NCI-H2227 (cell line): ENCODE results near the gene FSIP1.

Experiments used
- DNase-seq: peaks from one replicate; lab custom pipeline; 2025; ENCODE audit not compliant: unreplicated experiment; lab: John Stamatoyannopoulos, UW

Gene FSIP1

DNA sequence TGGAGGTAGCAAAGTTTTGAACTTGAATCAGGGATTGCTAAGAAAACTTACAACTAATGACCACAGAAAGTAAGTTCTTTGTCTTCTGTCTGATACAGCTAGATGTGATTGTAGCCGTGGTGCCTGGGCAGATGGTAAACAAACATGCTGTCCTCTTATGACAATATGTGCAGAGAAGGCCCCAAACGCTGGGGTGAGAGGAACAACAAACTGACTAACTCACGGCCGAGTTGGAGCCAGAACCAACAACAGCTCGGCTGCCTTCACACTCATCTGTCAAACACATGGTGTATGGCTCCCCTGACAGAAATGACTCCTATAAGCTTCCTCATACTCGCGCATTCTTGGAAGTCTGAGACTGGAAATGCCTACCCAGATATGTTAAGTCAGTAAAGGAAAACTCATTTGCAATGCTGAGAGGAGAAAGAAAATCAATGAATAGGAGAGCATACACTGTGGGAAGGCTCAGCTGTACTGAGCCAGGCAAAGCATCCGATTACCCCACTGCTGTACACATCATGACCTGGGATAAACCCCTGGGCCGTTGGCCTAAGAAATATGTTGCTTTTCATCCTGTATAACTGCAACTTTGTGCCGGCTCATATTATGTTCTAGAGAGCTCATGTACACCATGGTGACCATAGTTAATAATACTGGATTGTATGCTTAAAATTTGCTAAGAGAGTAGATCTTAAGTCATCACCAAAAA lies 196.1 kb downstream of the FSIP1 start:
- no peak for DNase-seq

- no peak for DNase-seq
These were observed 196.8 kb downstream of the FSIP1 start for GRCh38 chr15:39585871-39586301.

DNA sequence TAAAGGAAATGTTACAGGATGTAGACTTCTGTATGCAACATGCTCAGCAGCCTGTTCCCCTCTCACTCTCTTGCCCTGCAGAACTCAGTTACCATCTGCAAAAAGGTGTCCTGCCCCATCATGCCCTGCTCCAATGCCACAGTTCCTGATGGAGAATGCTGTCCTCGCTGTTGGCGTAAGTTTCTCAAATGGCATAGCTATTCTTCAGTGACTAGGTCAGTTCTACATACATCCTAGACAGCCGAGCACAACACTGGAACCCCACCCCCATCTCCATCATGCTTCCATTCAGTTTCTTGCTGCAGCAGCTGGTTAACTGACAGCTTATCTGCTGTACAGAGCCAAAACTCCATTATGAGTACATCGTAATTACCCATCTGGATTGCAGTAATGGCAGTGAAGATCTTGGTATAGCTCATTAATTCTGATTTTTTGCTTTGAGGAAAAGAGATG lies 197.2 kb downstream of the FSIP1 start:
- DNase-seq: no peak

- DNase-seq: no peak
These were observed 197.8 kb downstream of the FSIP1 start for GRCh38 chr15:39584662-39585388.

DNA sequence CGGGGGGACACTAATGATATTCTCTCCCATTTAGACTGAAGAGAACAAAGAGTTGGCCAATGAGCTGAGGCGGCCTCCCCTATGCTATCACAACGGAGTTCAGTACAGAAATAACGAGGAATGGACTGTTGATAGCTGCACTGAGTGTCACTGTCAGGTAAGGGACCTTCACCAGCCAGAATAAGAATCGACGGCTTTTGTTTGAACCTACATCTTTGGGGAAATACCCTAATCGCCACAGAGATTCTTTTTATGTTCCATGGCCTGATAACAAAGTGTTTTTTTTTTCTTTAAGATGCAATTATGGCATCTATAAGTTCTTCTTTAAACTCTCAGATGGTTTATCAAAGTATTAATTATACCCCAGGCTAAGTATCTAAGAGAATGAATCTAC lies 198.4 kb downstream of the FSIP1 start:
- no peak for DNase-seq

DNA sequence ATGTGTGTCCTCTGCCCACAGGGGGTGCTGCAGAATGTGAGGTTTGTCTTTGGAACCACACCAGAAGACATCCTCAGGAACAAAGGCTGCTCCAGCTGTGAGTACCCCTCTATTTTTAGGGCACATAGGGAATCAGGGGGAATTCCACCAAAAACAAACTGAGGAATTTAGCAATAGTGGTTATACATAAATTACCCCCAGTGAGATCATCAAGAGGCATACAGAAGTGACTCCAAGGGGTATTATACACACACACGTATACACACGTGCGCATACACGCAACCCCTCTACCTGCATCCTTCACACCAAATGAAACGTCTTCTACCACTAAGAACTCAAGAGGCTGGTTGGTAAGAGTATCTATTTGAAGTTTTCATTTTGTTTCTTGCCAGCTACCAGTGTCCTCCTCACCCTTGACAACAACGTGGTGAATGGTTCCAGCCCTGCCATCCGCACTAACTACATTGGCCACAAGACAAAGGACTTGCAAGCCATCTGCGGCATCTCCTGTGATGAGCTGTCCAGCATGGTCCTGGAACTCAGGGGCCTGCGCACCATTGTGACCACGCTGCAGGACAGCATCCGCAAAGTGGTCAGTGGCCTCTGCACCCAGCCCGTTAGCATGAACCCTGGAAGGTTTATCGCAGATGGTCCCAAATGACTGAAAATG lies 198.9 kb downstream of the FSIP1 start:
- DNase-seq: no peak

DNA sequence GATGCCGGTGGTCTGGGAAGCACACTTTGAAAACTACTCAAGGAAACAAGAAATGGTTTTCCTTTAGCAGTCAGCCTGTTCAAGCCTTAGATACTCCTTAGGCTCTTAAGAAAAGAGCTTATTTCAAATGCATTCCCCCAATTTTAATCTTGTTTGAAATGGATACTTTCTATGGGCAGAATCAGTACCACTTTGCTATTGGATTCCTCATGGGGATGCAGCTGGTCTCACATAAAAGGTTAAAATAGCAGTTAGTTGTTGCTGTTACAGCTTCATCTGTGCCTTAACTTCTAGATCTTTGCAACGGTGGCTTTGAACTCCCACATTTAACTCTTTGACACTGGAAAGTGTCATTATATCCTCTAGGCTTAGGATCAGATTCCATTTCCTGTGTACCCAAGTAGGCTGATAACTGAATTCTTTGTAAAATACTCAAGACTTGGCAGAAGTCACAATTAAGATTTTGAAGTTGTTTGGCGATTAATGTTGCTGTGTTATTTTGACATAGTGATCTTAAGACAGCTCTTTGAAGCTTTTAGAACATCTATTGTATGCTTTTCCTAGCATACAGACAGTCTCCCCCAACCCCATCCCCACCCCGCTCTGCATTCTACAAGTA lies 199.6 kb downstream of the FSIP1 start:
- no peak for DNase-seq

GRCh38 chr15:39582286-39582976 lies 200.2 kb downstream of the FSIP1 start:
- DNase-seq: no peak

DNA sequence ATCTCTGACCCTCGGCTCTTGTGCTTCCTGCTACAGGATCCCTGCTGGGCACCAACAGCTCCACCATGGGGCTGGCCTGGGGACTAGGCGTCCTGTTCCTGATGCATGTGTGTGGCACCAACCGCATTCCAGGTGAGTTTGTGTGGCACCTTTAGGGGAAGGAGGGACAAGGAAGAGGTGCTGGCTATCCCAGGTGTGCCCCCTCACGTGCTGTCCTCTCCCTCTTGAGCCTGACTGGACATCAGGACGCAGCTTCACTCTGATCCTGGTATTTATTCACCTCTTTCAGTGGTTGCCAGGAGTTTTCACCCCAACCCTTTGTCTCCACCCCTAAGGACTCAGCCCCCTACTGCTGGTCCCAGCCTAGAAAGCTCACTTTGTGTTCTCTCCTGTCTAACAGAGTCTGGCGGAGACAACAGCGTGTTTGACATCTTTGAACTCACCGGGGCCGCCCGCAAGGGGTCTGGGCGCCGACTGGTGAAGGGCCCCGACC lies 200.8 kb downstream of the FSIP1 start:
- no peak for DNase-seq

DNA sequence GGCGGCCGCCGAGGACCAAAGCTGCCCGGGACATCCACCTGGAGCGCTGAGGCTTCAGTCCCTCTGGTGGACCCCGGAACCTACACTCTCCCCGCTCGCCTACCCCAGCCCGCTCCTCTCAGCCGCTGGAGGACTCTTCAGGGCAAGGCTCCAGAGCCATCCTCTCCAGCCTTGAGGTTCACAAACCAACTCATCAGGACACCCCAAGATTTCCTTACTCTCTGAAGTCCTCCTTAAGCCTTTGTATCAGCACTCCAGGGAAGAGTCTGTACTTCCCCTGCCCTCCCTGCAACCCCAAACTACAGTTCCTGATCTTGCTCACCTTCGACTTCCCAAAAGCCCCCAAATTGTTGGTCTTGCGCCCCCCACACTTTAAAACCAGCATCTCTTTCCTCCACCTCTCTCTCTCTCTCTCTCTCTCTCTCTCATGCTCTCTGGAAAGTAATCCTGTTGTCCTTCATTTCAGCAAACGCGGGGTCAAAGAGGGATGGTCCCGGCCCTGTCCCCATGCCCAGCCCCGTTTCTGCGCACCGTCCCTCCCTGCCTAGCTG lies 201.3 kb downstream of the FSIP1 start:
- no peak for DNase-seq

GRCh38 chr15:39580485-39581241 lies 202.0 kb downstream of the FSIP1 start, which contains the start of gene THBS1:
Gene THBS1, plus strand, starts transcription at chr15:39581079. Its CDS starts 779 bp downstream, at chr15:39581858.
- peak; percentile 9 for DNase-seq

DNA sequence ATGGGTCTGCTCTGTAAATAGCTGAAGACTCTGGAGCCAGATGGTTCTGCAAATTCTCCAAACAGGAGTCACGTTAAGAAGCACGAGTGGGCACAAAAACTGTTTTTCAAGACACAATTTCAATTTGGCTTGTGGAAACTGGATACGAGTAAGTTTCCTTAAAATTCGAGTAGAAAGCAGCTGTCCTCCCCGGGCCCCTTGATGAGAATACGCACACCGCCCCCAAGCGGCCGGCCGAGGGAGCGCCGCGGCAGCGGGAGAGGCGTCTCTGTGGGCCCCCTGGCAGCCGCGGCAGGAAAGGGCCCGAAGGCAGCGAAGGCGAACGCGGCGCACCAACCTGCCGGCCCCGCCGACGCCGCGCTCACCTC lies 202.5 kb downstream of the FSIP1 start:
- peak; percentile 82 for DNase-seq

- DNase-seq: no peak
These were observed 203.0 kb downstream of the FSIP1 start for GRCh38 chr15:39579487-39580116.

DNA sequence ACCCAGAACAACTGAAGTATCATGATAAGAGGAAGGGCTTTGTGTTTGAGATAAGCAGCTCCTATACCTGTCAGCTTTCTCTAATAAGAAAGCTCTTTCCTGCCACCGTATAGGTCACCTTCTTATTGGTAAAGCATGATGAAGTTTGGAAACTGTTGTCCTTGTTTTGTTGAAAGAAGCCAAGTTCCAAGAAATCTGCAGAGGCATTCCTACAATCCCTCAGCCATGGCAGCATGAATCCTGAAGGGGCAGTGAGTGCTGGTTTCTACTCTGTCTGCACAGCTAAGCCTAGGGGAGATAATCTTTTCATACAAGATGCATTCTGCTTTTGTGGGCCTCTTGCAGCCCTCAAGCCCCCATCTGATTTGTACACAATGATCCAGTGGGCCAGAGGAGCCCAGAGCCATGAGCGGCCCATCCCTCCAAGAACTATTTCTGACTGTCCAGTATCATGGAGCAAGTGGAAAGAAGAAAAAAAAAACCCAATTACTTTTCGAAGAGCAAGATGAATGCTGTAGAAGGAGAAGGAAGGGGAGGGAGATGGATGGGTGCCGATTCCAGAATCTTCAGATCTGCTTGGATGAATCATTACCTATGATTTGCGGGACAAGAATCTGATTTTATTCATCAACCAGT lies 203.7 kb downstream of the FSIP1 start:
- DNase-seq: no peak

DNA sequence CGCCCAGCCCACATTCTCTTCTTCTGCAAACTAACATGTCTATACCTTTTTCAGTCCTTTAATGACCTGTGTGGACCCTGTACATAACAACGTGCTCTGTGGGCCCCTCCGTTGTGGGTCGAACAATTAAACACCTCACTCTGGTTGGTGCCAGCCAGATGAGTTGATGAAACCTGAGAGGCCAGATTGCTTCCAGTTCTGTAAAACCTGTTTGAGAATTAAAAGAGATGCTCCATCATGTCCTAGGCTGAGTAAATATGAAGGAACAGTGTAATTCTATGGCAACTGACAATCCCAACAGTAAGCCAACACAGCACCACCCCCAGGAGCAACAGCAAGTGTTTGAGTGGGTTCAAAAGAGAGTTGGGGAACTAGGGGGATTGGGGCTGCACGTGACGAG lies 207.5 kb downstream of the FSIP1 start:
- DNase-seq: no peak

DNA sequence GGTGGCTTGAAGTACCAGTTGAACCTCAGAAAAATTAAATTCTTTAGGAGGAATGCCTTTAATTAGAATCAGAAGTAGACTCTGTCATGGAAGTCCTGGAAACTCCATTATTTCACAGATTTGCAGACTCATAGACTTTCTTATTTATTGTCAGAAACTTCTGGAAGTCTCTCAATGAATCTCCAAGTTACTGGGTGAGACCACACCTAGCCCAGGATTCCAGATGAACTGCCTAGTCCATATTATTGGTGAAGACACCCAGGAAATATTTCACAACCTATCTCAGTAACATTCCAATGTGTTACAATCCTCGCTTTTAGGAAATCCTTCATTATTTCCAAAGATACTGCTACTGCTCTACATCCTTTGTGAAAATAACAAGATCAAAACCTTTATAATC lies 208.2 kb downstream of the FSIP1 start:
- no peak for DNase-seq

DNA sequence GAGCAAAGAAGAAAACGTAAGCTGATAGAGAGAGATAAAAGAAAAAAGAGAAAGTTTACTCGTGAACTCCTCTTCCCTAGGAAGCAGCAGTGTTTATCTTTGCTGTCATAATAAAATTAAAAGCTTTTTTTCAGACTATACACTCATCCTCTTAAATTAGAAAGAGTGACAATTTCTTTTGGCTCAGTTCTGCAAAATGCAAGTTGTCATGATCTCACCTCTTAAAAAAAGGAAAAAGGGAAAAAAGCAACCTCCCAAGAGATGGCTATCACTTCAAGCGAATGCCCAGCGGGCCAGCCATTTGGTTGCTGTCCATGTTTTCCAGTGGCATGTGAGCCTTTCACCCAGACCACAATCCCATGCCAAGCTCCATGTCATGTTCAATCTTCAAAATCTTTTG lies 208.8 kb downstream of the FSIP1 start:
- no peak for DNase-seq

DNA sequence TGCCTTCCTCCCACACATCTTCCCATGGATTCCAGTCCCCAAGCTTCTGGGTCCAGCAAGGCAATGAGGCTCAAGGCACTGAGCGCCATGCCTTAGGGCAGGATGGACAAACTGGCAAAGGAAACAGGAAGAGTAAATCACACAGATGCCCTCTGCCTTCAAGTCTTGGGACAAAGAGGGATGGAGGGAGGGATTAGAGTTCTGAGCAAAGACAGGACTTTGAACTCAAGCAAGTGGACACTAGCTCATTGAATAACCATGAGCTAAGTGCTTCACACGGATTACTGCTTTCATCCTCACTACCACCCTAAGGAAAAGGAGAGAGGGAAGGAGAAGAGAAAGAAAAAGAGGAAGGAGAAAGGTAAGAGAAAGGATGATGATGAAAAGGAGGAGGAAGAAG lies 209.4 kb downstream of the FSIP1 start:
- no peak for DNase-seq

DNA sequence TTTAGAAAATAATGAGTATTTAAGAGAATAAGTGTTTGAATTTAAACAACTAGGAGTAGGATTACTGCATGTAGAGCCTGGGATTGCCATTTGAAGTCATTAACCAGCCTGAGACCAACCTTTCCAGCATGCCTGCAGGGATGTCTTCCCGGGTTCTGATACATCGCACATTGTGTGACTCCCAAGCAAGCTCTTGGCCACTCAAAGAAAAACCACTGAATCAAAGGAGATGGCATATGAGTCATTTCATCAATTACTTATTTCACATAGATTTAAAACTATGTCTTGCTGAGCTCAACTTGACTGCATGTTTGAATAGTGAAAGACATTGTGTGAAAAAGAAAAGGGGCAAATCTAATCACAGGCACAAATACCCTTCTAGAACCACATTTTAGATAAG lies 216.8 kb downstream of the FSIP1 start:
- DNase-seq: no peak
